ENCODE results near the gene CHST9.
"Not testable (repeated sequence)": the region's sequence is repeated elsewhere in the genome, so short reads cannot be mapped to it uniquely, and the experiment has no call there.

The CHST9 gene

GRCh38 chr18:27185025-27185763, at the start of gene CHST9:
Gene CHST9 (minus strand): TSS chr18:27185308. CDS start chr18:27142809, 42,499 bp downstream.
- TF ChIP-seq, protein P1, sequence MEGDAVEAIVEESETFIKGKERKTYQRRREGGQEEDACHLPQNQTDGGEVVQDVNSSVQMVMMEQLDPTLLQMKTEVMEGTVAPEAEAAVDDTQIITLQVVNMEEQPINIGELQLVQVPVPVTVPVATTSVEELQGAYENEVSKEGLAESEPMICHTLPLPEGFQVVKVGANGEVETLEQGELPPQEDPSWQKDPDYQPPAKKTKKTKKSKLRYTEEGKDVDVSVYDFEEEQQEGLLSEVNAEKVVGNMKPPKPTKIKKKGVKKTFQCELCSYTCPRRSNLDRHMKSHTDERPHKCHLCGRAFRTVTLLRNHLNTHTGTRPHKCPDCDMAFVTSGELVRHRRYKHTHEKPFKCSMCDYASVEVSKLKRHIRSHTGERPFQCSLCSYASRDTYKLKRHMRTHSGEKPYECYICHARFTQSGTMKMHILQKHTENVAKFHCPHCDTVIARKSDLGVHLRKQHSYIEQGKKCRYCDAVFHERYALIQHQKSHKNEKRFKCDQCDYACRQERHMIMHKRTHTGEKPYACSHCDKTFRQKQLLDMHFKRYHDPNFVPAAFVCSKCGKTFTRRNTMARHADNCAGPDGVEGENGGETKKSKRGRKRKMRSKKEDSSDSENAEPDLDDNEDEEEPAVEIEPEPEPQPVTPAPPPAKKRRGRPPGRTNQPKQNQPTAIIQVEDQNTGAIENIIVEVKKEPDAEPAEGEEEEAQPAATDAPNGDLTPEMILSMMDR (IDR thresholded peaks at IDR 0.05; ENCODE audit: extremely low read depth, missing control alignments): no peak
- peak; percentile 22 for DNase-seq (ENCODE audit: low spot score)

GRCh38 chr18:27232355-27232754, 47.2 kb upstream of the CHST9 start:
- not testable (repeated sequence) for DNase-seq (ENCODE audit: low spot score)

GRCh38 chr18:27231671-27232070, 46.6 kb upstream of the CHST9 start:
- DNase-seq (ENCODE audit: low spot score): not testable (repeated sequence)

GRCh38 chr18:27231221-27231620, 46.1 kb upstream of the CHST9 start:
- not testable (repeated sequence) for DNase-seq (ENCODE audit: low spot score)

DNA sequence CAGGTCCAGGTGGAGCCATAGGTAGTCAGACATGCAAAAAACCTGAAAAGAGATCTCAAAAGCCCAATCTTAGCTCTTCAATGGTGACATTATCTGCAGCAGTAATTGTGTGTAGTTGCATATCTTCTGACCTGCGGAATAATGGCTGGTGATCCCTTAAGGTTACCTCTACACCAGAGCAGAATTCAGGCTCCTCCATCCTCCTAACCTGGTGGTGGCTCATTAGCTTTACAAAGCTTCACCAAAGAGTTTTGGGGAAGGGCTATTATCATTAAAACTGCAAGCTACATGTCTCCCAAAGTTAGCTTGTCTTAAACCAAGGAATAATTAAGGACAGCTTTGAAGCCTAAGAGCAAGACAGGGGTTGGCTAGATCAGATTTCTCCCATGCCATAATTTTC, 42.6 kb upstream of the CHST9 start:
- DNase-seq (ENCODE audit: low spot score): no peak
- TF ChIP-seq, protein P1 (IDR thresholded peaks at IDR 0.05; ENCODE audit: extremely low read depth, missing control alignments): no peak

- DNase-seq (ENCODE audit: low spot score): no peak
- TF ChIP-seq, protein P1 (IDR thresholded peaks at IDR 0.05; ENCODE audit: extremely low read depth, missing control alignments): no peak
Observed at GRCh38 chr18:27226556-27227075, 41.5 kb upstream of the CHST9 start.

GRCh38 chr18:27225947-27226481, 40.9 kb upstream of the CHST9 start:
- TF ChIP-seq, protein P1 (IDR thresholded peaks at IDR 0.05; ENCODE audit: extremely low read depth, missing control alignments): no peak
- no peak for DNase-seq (ENCODE audit: low spot score)

- TF ChIP-seq, protein P1 (IDR thresholded peaks at IDR 0.05; ENCODE audit: extremely low read depth, missing control alignments): no peak
- DNase-seq (ENCODE audit: low spot score): no peak
Observed at GRCh38 chr18:27223526-27224291, 38.6 kb upstream of the CHST9 start.

Measured in GM20000 (cell line).